HG03159 (cell line): ENCODE measurements around the gene PHACTR3.
"Not testable (repeated sequence)": the region's sequence is repeated elsewhere in the genome, so short reads cannot be mapped to it uniquely, and the experiment has no call there.

ENCODE experiments used
- ATAC-seq: cut with Tn5 transposase; IDR thresholded peaks from one replicate; pipeline ENCODE4 v1.9.1; 2021; ENCODE audit warnings: mild to moderate bottlenecking, moderate library complexity; ENCODE audit not compliant: unreplicated experiment

PHACTR3 gene

GRCh38 chr20:59837623-59838394, 233.5 kb downstream of the PHACTR3 start:
- peak; percentile 81 for ATAC-seq

GRCh38 chr20:59839400-59839799, 235.1 kb downstream of the PHACTR3 start:
- ATAC-seq = no peak

DNA sequence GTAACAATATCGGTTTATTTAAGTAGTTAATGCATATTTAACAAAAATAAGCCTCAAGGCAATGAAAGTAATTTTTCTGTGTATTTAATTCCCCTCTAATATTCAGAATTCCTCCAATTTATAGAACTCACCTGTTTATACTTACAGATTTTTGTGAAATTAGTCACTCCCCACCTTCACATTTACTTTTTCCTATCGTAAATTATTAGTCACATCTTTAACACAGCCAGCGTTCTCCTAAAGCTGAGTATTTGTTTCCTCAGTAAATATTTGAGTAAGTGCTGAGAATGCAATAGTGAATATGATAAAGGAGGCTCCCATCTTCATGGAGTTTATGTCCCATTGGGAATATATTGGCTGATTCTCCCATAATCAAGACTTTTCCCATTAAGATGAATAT, 241.1 kb downstream of the PHACTR3 start:
- ATAC-seq = no peak

GRCh38 chr20:59848182-59848581, 243.8 kb downstream of the PHACTR3 start:
- ATAC-seq = no peak

DNA sequence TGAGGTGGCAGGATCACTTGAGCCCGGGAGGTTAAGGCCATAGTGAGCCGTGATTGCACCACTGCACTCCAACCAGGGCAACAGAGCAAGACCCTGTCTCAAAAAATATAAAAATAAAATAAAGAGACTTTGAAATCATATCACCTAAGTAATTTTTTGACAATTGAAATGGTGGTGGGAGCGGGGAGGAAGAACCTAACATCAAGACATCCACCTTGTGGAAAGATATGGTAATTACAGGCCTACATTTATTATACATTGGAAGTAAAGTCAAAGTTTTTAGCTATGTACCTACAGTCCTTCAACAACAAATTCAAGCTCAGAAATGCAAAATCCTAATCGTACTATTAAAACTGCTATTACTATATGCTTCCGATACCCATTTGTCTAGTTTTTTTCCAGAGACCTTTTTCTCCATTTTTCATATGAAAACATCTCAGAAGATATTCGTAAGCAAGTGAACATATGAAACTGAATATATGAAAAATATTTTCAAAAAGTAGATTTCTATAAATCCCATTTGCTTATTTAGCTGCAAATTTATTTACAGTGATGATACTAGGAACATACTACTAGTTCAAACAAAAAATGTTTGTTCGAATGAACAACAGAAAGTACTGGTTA, 245.8 kb downstream of the PHACTR3 start:
- peak; percentile 65 for ATAC-seq

- not testable (repeated sequence) for ATAC-seq
Measured at GRCh38 chr20:59856526-59856925, 252.2 kb downstream of the PHACTR3 start.

- not testable (repeated sequence) for ATAC-seq
Measured at GRCh38 chr20:59856941-59857340, 252.6 kb downstream of the PHACTR3 start.

- ATAC-seq = no peak
Measured at GRCh38 chr20:59857966-59858365, 253.6 kb downstream of the PHACTR3 start.

DNA sequence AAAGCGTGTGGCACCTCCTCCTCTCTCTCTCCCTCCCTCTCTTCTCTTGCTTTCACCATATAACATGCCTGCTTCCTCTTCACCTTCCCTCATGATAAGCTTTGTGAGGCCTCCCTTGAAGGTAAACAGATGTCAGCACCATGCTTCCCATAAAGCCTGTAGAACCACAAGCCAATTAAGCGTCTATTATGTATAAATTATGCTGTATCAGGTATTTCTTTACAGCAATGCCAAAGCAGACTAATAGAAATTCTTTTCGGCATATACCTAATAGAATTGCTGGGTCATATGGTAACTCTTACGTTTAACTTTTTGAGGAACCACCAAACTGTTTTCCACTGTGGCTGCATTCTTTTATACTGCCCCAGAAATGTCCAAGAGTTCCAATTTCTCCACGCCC, 254.1 kb downstream of the PHACTR3 start:
- no peak for ATAC-seq

DNA sequence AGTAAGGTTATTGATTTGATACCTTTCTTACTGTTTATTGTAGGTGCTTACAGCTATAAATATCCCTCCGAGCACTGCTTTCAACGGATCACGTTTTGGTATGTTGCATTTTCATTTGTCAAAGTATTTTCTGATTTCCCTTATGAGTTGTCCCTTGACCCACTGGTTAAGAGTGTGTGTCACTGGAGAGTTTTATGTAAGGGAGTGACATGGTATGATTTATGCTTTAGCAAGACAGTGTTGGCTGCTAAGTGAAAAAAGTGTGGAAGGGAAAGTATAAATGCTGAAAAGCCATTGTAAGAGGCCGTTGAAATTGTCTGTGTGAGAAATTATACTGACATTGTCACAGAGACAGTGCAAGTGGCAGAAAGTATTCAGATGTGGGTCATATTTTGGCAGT, 257.1 kb downstream of the PHACTR3 start:
- no peak for ATAC-seq

- ATAC-seq = no peak
Measured at GRCh38 chr20:59863058-59863457, 258.7 kb downstream of the PHACTR3 start.

- no peak for ATAC-seq
Measured at GRCh38 chr20:59864726-59865125, 260.4 kb downstream of the PHACTR3 start.

DNA sequence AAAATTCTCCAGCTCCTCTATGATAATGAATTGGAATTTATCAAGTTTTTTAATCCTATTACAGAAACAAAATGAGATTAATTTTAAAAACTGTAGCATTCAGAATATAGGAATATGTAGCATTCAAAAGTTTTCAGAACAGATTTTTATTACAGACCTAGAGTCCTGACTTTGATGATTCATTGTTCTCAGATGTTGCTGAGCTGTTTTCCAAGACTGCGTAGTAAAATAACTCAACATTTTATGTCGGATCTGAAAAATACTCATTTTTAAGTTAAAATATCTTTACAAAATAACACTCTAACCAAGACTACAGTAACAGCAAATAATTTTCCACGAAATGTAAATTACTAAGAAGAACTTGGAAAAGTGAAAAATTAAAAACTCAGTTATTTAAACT, 262.0 kb downstream of the PHACTR3 start:
- ATAC-seq = no peak

DNA sequence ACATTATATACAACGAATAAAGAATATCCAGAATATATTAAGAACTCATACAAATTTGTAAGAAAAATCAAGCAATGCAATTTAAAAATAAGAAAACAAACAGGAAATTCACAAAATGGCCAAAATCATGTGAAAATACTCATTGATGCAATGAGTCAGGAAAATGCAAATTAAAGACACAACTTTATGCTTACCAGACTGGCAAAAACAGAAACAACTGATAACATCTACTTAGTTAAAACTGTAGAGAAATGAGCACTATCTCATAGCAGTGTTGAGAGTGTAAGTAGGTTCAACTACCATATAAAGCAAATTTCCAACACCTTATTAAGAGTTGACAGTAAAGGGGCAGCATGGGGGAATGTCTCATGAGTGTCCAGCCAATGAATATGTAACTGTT, 266.8 kb downstream of the PHACTR3 start:
- no peak for ATAC-seq

- ATAC-seq = no peak
Measured at GRCh38 chr20:59873409-59873808, 269.1 kb downstream of the PHACTR3 start.

GRCh38 chr20:59880198-59880597, 275.9 kb downstream of the PHACTR3 start:
- no peak for ATAC-seq

DNA sequence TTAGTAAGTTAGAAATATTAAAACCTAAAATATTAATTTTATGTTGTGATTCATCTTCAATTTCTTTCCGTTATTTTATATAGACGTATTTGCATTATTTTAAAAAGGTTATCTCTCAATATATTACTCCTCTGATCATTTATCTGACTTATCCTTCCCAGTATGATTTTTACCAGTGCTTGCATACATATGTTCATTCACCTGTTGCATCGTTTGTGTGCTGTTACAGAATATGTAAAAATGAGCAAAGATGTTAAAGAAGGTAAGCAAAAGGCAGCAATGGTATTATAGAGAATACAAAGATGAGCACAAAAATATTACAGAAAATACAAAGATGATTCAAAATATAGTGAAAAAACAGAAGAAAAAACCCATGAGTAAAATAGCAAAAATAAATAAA, 280.2 kb downstream of the PHACTR3 start:
- no peak for ATAC-seq

DNA sequence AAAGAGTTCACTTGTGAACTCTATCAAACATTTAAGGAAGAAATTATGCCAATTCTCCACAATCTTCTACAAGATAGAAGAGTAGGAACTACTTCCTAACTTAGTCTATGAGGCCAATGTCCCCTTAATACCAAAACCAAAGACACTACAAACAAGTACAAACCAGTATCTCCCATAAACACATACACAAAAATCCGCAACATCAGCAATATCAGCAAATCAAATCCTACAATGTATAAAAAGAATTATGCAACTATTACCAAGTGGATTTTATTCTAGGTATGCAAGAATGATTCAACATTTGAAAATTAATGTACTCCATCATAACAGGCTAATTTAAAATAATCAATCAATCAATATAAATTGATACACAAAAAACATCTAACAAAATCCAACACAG, 283.7 kb downstream of the PHACTR3 start:
- ATAC-seq = no peak

- ATAC-seq = not testable (repeated sequence)
Measured at GRCh38 chr20:59890035-59890434, 285.7 kb downstream of the PHACTR3 start.

DNA sequence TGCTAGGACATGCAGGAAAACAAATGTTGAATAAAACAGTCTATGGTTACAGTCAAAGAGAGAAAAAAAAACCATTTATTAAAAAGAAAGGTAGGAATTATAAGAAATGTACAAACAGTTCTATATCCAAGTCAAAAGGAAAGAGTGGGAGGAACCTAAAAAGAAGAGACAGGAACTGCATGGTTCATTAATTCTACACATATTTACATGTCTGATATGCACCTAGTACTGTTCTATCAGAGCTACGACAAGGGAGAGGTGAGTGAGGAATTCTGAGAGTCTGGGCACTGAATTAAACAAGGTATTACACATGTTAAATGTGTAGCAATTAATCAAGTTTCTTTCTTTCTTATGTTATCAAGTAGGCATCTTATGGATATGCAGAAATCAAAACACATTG, 287.2 kb downstream of the PHACTR3 start:
- ATAC-seq = no peak

GRCh38 chr20:59895908-59896307, 291.6 kb downstream of the PHACTR3 start:
- no peak for ATAC-seq
